ENCODE data around the gene MON2.

The MON2 gene

DNA sequence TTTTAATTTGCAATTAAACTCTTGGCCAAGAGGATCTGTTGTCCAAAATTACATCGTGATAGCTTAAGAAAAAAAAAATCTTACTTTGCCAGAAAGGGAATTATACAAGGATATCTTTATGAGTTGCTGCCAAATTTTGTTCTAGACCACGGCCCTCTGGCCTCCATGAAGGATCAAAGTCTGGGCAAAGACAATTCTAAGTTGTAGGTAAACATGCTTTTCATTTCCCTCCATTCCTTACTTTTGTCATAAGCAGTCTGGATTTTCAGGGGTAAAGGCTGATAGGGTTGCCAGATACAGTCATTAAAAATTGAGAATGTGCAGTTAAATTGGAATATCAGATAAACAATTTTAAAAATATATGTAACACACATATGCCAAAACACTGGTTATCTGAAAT is 135.1 kb downstream of the MON2 start:
- TF ChIP-seq GATA1 (IDR thresholded peaks at IDR 0.05; ENCODE audit: low read depth, low read length) (no peak), POLR2A (IDR thresholded peaks at IDR 0.05; ENCODE audit: low read length) (no peak)
- DNase-seq: peak in 1 of 2 experiments; percentile 29

GRCh38 chr12:62602255-62603060 is 135.8 kb downstream of the MON2 start:
- peak; percentile 86 for TF ChIP-seq POLR2A (IDR thresholded peaks at IDR 0.05; ENCODE audit: low read length)
- no peak for TF ChIP-seq GATA1 (IDR thresholded peaks at IDR 0.05; ENCODE audit: low read depth, low read length)
- peak; percentile 94 to 96 for DNase-seq

DNA sequence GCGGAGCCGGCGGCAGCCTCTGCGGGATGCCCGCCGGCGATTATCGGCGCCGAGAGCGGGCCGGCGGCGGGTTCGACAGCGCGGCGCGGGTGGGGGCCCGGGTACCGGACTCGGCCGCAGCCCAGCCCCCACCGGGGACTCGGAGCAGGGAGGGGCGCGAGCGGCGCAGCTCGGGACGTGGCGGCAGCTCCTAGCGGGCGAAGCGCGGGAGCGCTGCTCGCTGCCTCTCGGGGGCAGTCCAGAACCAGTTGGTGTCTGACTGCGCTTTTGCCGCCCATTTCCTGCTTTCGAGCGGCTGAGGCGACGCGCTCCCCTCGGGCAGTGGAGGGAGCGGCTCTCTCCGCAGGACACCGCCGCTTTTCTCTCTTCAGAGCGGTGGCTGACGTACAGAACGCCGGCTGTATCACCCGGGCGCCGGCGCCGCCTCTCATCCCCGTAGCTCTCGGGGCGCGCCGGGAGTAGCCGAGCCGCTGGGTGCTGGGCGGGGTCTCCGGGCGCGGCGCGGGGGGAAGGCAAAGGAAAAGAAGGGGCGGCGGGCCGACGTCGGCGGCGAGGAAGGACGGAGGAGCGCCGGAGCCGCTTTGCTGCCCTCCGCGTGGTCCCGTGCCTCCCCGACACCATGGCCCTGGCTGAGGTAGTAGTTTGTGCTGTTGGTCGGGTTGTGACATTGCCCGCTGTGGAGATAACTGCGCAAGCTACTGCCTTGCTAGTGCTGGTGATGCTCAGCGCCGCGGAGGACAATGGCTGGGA is 136.6 kb downstream of the MON2 start:
- TF ChIP-seq POLR2A (IDR thresholded peaks at IDR 0.05; ENCODE audit: low read length): peak; percentile 66
- TF ChIP-seq GATA1 (IDR thresholded peaks at IDR 0.05; ENCODE audit: low read depth, low read length): no peak
- DNase-seq: peak; percentile 90 to 93

DNA sequence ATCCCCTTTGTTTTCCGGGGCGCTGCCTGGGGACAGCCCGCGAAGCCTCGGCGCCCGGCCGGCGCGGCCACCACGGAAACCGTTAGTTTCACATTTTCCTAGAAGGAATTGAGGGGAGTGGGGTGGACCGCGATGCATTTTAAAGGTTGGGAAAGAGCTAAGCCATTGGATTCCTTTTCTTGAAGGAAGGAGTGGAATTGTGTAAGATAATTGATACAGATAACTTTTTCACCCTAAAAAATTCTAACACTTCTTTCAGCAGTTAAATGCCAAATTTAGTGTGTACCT is 137.1 kb downstream of the MON2 start:
- no peak for DNase-seq
- no peak for TF ChIP-seq POLR2A (IDR thresholded peaks at IDR 0.05; ENCODE audit: low read length)
- no peak for TF ChIP-seq GATA1 (IDR thresholded peaks at IDR 0.05; ENCODE audit: low read depth, low read length)

DNA sequence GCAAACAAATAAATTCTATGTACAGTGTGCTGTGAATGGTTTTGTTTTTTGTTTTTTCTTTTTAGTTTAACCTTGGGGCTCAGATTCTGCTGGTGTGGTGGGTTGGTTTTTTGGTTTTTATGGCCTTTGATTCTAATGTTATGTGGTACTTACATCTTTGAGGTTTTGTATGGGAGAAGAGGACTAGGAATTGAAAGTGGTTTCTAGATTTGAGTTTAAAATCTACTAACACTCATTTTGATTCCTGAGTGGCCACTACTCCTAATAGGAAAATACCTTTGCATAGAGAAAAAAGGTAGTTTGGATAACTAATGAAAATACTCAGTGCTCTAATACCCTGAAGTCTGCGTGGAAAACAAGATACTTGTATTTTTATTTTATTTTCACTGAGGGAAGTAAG is 137.7 kb downstream of the MON2 start:
- TF ChIP-seq GATA1 (IDR thresholded peaks at IDR 0.05; ENCODE audit: low read depth, low read length) (no peak), POLR2A (IDR thresholded peaks at IDR 0.05; ENCODE audit: low read length) (no peak)
- no peak for DNase-seq

- DNase-seq: peak; percentile 52 to 70
- no peak for TF ChIP-seq POLR2A (IDR thresholded peaks at IDR 0.05; ENCODE audit: low read length)
- no peak for TF ChIP-seq GATA1 (IDR thresholded peaks at IDR 0.05; ENCODE audit: low read depth, low read length)
Observed at GRCh38 chr12:62604871-62605270, 138.2 kb downstream of the MON2 start.

GRCh38 chr12:62605981-62606380 is 139.4 kb downstream of the MON2 start:
- TF ChIP-seq GATA1 (IDR thresholded peaks at IDR 0.05; ENCODE audit: low read depth, low read length) (no peak), POLR2A (IDR thresholded peaks at IDR 0.05; ENCODE audit: low read length) (no peak)
- no peak for DNase-seq

- DNase-seq: no peak
- TF ChIP-seq POLR2A (IDR thresholded peaks at IDR 0.05; ENCODE audit: low read length) (no peak), GATA1 (IDR thresholded peaks at IDR 0.05; ENCODE audit: low read depth, low read length) (no peak)
Observed at GRCh38 chr12:62606654-62607053, 140.0 kb downstream of the MON2 start.

GRCh38 chr12:62613081-62613480 is 146.5 kb downstream of the MON2 start:
- no peak for DNase-seq
- TF ChIP-seq POLR2A (IDR thresholded peaks at IDR 0.05; ENCODE audit: low read length) (no peak), GATA1 (IDR thresholded peaks at IDR 0.05; ENCODE audit: low read depth, low read length) (no peak)

- no peak for DNase-seq
- TF ChIP-seq POLR2A (IDR thresholded peaks at IDR 0.05; ENCODE audit: low read length) (no peak), GATA1 (IDR thresholded peaks at IDR 0.05; ENCODE audit: low read depth, low read length) (no peak)
Observed at GRCh38 chr12:62618319-62618718, 151.7 kb downstream of the MON2 start.

DNA sequence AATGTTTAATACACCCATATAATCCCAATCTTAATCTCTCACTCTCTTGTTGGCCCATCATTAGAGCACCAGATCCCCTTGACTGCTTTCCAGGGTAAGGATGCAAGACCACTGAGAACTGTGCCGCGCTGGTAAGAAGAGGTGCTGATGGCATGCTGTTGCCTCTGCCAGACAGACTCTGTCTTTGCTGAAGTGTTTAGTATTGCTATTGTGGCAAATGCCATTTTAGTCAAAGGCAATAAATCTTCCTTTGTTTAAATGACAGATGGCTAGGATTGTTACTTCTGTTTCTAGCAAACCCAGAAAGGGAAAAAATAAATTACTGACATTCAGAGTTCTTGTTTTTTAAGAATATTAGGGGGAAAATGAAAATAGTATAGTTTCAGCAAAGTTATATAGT is 152.3 kb downstream of the MON2 start:
- TF ChIP-seq GATA1 (IDR thresholded peaks at IDR 0.05; ENCODE audit: low read depth, low read length) (no peak), POLR2A (IDR thresholded peaks at IDR 0.05; ENCODE audit: low read length) (no peak)
- DNase-seq: no peak

GRCh38 chr12:62621101-62621638 is 154.5 kb downstream of the MON2 start:
- no peak for DNase-seq
- TF ChIP-seq POLR2A (IDR thresholded peaks at IDR 0.05; ENCODE audit: low read length) (no peak), GATA1 (IDR thresholded peaks at IDR 0.05; ENCODE audit: low read depth, low read length) (no peak)

DNA sequence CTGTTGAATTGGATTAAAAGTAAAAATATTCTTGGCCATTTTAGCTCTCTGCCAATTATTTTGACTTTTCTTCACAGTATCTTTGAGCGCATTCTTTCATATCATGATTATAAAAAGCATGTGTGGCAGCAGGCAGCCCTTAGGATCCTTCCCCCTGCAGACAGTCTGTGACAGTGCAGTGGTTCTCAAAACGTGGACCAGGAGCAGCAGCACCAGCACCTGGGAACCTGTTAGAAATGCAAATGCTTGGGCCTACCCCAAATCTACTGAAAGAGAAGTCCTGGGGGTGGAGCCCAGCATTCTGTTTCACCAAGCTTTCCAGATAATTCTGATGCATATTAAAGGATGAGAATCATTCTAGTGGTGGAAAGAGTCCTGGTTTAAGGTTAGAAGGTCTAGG is 155.6 kb downstream of the MON2 start:
- TF ChIP-seq GATA1 (IDR thresholded peaks at IDR 0.05; ENCODE audit: low read depth, low read length): no peak
- TF ChIP-seq POLR2A (IDR thresholded peaks at IDR 0.05; ENCODE audit: low read length): no peak
- no peak for DNase-seq

DNA sequence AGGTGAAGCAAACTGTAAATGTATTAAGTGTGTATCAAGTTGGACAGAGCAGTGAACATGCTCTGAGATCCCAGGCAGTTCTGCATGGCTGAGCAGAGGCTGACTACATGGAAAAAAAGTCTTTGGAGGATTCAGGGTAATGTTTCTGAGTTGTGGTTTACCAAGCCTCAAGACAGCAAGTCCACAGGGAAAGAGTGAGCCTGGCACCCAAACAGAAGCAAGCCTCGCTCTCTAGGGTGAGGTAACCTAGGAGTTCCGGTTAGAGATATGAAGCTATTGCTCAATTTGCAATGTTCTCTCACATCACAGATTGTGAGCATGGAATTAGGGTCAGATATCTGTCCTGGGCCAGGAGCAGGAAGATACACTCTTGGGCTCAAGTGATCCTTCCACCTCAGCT is 158.6 kb downstream of the MON2 start:
- TF ChIP-seq GATA1 (IDR thresholded peaks at IDR 0.05; ENCODE audit: low read depth, low read length) (no peak), POLR2A (IDR thresholded peaks at IDR 0.05; ENCODE audit: low read length) (no peak)
- DNase-seq: no peak

DNA sequence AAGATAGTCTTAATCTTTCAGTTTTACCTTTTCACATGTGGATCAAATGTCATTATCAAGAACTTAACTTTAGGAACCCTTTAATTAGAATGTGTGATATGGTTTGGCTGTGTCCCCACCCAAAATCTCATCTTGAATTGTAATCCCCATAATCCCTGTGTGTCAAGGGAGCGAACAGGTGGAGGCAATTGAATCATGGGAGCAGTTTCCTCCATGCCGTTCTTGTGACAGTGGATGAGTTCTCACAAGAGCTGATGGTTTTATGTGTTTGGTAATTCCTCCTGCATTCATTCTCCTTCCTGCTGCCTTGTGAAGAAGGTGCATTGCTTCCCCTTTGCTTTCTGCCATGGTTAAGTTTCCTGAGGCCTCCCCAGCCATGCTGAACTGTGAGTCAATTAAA is 160.6 kb downstream of the MON2 start:
- TF ChIP-seq POLR2A (IDR thresholded peaks at IDR 0.05; ENCODE audit: low read length) (no peak), GATA1 (IDR thresholded peaks at IDR 0.05; ENCODE audit: low read depth, low read length) (no peak)
- DNase-seq: no peak
